ENCODE measurements around the gene GMEB2. TPM values are rescaled to one million over a fixed set of nuclear protein-coding genes. Genes with fewer than 3 reads are reported as not detected.
A peak's percentile ranks its signal among the peaks of the same experiment; 100 is the strongest.

Gene GMEB2
- total and polyA plus RNA-seq, 10 of the 15 experiments (the other 5 are each of a cell fraction or from before 2014, with no cell fraction given): 0.08 to 15.1 (median 6.9) TPM

DNA sequence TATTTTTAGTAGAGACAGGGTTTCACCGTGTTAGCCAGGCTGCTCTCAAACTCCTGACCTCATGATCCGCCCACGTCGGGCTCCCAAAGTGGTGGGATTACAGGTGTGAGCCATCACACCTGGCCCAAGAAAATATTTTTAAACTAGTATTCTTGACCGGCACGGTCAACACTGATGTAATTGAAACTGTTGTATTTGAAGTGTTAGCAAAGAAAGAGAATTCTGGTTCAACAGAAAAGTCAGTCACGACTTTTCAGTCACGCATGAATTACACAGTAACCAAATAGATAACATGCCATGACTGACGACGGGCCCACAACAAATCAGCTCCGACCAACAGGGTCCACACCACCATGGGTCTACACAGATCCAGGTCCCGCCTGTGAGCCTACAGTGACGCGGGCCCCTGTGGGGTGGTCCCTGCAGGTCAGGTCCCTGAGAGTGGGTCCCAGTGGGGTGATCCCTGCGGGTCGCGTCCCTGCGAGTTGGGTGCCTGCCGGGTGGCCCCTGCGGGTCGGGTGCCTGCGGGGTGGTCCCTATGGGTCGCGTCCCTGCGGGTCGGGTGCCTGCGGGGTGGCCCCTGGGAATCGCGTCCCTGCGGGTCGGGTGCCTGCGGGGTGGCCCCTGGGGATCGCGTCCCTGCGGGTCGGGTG is 1.0 kb downstream of the GMEB2 start (continued):
- TF ChIP-seq, protein P1, sequence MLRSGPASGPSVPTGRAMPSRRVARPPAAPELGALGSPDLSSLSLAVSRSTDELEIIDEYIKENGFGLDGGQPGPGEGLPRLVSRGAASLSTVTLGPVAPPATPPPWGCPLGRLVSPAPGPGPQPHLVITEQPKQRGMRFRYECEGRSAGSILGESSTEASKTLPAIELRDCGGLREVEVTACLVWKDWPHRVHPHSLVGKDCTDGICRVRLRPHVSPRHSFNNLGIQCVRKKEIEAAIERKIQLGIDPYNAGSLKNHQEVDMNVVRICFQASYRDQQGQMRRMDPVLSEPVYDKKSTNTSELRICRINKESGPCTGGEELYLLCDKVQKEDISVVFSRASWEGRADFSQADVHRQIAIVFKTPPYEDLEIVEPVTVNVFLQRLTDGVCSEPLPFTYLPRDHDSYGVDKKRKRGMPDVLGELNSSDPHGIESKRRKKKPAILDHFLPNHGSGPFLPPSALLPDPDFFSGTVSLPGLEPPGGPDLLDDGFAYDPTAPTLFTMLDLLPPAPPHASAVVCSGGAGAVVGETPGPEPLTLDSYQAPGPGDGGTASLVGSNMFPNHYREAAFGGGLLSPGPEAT (IDR thresholded peaks at IDR 0.05; ENCODE audit: low read depth): peak; percentile 81
- peak; percentile 50 for TF ChIP-seq HDAC6 (IDR thresholded peaks at IDR 0.05; ENCODE audit: unreplicated experiment)
- no peak for TF ChIP-seq RELA (IDR thresholded peaks at IDR 0.05; ENCODE audit: borderline replicate concordance, partially characterized antibody)
- no peak for TF ChIP-seq SREBF2 (IDR thresholded peaks at IDR 0.05; ENCODE audit: low read length)
- TF ChIP-seq NR2C2 (IDR thresholded peaks at IDR 0.05; ENCODE audit: borderline replicate concordance, control insufficient read depth, insufficient read length, low read depth): no peak
- TF ChIP-seq JUNB (IDR thresholded peaks at IDR 0.05): peak; percentile 44; the same call in 1 of the 2 replicates
- TF ChIP-seq, protein P2, sequence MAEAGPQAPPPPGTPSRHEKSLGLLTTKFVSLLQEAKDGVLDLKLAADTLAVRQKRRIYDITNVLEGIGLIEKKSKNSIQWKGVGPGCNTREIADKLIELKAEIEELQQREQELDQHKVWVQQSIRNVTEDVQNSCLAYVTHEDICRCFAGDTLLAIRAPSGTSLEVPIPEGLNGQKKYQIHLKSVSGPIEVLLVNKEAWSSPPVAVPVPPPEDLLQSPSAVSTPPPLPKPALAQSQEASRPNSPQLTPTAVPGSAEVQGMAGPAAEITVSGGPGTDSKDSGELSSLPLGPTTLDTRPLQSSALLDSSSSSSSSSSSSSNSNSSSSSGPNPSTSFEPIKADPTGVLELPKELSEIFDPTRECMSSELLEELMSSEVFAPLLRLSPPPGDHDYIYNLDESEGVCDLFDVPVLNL (IDR thresholded peaks at IDR 0.05; ENCODE audit: low read depth, low read length): no peak
- TF ChIP-seq RUNX3 (IDR thresholded peaks at IDR 0.05; ENCODE audit: low read length): peak; percentile 54; the same call in 1 of the 2 replicates
- TF ChIP-seq MTA2 (IDR thresholded peaks at IDR 0.05; ENCODE audit: low read depth): peak; percentile 81
- TF ChIP-seq BCL11A (IDR thresholded peaks at IDR 0.05; ENCODE audit: low read depth, low read length): 0 out of 2 replicates have a peak, but pooled peaks have one; percentile 6
- no peak for TF ChIP-seq ZZZ3 (IDR thresholded peaks at IDR 0.05; ENCODE audit: control insufficient read depth, insufficient read length, low read depth)
- peak; percentile 72 for TF ChIP-seq MEF2B (IDR thresholded peaks at IDR 0.05; ENCODE audit: partially characterized antibody, poor library complexity, severe bottlenecking)
- no peak for TF ChIP-seq JUND (IDR thresholded peaks at IDR 0.05; ENCODE audit: low read depth, low read length)
- TF ChIP-seq POLR2A (IDR thresholded peaks at IDR 0.05; ENCODE audit: low read depth, low read length): peak; percentile 78
- peak; percentile 60 for TF ChIP-seq NR2F1 (conservative IDR thresholded peaks at IDR 0.05)
- no peak for TF ChIP-seq FOS (IDR thresholded peaks at IDR 0.05; ENCODE audit: borderline replicate concordance, extremely low read depth, insufficient read length)
- peak; percentile 60 for TF ChIP-seq KLF5 (IDR thresholded peaks at IDR 0.05; ENCODE audit: partially characterized antibody)
- no peak for TF ChIP-seq CHD1 (IDR thresholded peaks at IDR 0.05; ENCODE audit: low read depth, low read length)
